ENCODE data around the gene TMEM269. TPM values are rescaled to one million over a fixed set of nuclear protein-coding genes. Genes with fewer than 3 reads are reported as not detected.

The TMEM269 gene
- total and polyA plus RNA-seq, 2 experiments from 2014 or later: 0.12 to 0.40 TPM

GRCh38 chr1:42766741-42767509, 17.9 kb upstream of the TMEM269 start, which contains the start of the genes C1orf50 and P3H1:
Gene C1orf50, plus strand, starts transcription at chr1:42767249. Its CDS starts 63 bp downstream, at chr1:42767312.
Gene P3H1, minus strand, starts transcription at chr1:42767028. Its CDS starts 57 bp downstream, at chr1:42766971.
- WGBS (ENCODE audit: low lambda C conversion rate, missing lambda C conversion rate): 1% methylated on average over 73 of the region's 82 CpGs
- Histone ChIP-seq H3K4me1 (ENCODE audit: insufficient read depth) (peaks cover 10% of the 10 kb centered on the region), H3K27me3 (no peaks in the 10 kb centered on the region), H3K4me2 (peak within 1 kb of the TSS; percentile 85), H3K27ac (peak within 1 kb of the TSS; percentile 84), H4K20me1 (ENCODE audit: insufficient read depth, poor library complexity, severe bottlenecking) (peaks cover 8% of the 10 kb centered on the region), H3K79me2 (peaks cover 84% of the 10 kb centered on the region), H3K9me2 (replicated peaks; ENCODE audit: insufficient read depth) (no peaks in the 10 kb centered on the region), H3K9me3 (ENCODE audit: low read depth) (no peaks in the 10 kb centered on the region), H3K4me3 (peak within 1 kb of the TSS; percentile 65), H3K36me3 (replicated peaks; ENCODE audit: insufficient read depth, low read depth) (no peaks in the 10 kb centered on the region), H2AFZ (peak within 1 kb of the TSS; percentile 16)
- DNase-seq (ENCODE audit: low spot score): peak; percentile 100
- no peak for TF ChIP-seq CTCF (IDR thresholded peaks at IDR 0.05; ENCODE audit: poor library complexity)
- TF ChIP-seq EZH2phosphoT487 (IDR thresholded peaks at IDR 0.05; ENCODE audit: low read depth, severe bottlenecking, unreplicated experiment): no peak
- no peak for TF ChIP-seq EZH2 (IDR thresholded peaks at IDR 0.05; ENCODE audit: borderline replicate concordance)

GRCh38 chr1:42767510-42768000, 17.2 kb upstream of the TMEM269 start:
- no peaks in the 10 kb centered on the region for H3K9me2 ChIP-seq (replicated peaks; ENCODE audit: insufficient read depth)
- H3K4me3 ChIP-seq: peak overlapping the region; percentile 31
- no peak for TF ChIP-seq EZH2phosphoT487 (IDR thresholded peaks at IDR 0.05; ENCODE audit: low read depth, severe bottlenecking, unreplicated experiment)
- no peak for TF ChIP-seq EZH2 (IDR thresholded peaks at IDR 0.05; ENCODE audit: borderline replicate concordance)
- no peak for TF ChIP-seq CTCF (IDR thresholded peaks at IDR 0.05; ENCODE audit: poor library complexity)
- H3K4me2 ChIP-seq: peak overlapping the region; percentile 79
- no peaks in the 10 kb centered on the region for H3K27me3 ChIP-seq
- peak overlapping the region; percentile 14 for H2AFZ ChIP-seq
- peak overlapping the region; percentile 78 for H3K27ac ChIP-seq
- DNase-seq (ENCODE audit: low spot score): no peak
- WGBS (ENCODE audit: low lambda C conversion rate, missing lambda C conversion rate): 3% methylated on average over 21 of the region's 23 CpGs
- peaks cover 11% of the 10 kb centered on the region for H4K20me1 ChIP-seq (ENCODE audit: insufficient read depth, poor library complexity, severe bottlenecking)
- H3K79me2 ChIP-seq: peaks cover 84% of the 10 kb centered on the region
- peaks cover 10% of the 10 kb centered on the region for H3K4me1 ChIP-seq (ENCODE audit: insufficient read depth)
- H3K9me3 ChIP-seq (ENCODE audit: low read depth): no peaks in the 10 kb centered on the region
- H3K36me3 ChIP-seq (replicated peaks; ENCODE audit: insufficient read depth, low read depth): no peaks in the 10 kb centered on the region

GRCh38 chr1:42768172-42768571, 16.6 kb upstream of the TMEM269 start:
- no peak for TF ChIP-seq EZH2 (IDR thresholded peaks at IDR 0.05; ENCODE audit: borderline replicate concordance)
- no peak for TF ChIP-seq CTCF (IDR thresholded peaks at IDR 0.05; ENCODE audit: poor library complexity)
- no peak for TF ChIP-seq EZH2phosphoT487 (IDR thresholded peaks at IDR 0.05; ENCODE audit: low read depth, severe bottlenecking, unreplicated experiment)
- Histone ChIP-seq H3K79me2 (peaks cover 83% of the 10 kb centered on the region), H3K4me3 (peak overlapping the region; percentile 31), H3K4me2 (peak overlapping the region; percentile 79), H4K20me1 (ENCODE audit: insufficient read depth, poor library complexity, severe bottlenecking) (peaks cover 11% of the 10 kb centered on the region), H3K27me3 (no peaks in the 10 kb centered on the region), H3K27ac (peak overlapping the region; percentile 78), H3K4me1 (ENCODE audit: insufficient read depth) (peaks cover 10% of the 10 kb centered on the region), H3K9me3 (ENCODE audit: low read depth) (no peaks in the 10 kb centered on the region), H3K9me2 (replicated peaks; ENCODE audit: insufficient read depth) (no peaks in the 10 kb centered on the region), H2AFZ (peak overlapping the region; percentile 14), H3K36me3 (replicated peaks; ENCODE audit: insufficient read depth, low read depth) (no peaks in the 10 kb centered on the region)
- WGBS (ENCODE audit: low lambda C conversion rate, missing lambda C conversion rate): 75% methylated on average over 2 of the region's 2 CpGs
- DNase-seq (ENCODE audit: low spot score): no peak
